H1 (cell line): ENCODE measurements around the gene FNIP2.

Source experiments
- CTCF ChIP-seq, 3 experiments: IDR thresholded peaks; 1 replicate in 2 of 3; 2 replicates in 1 of 3; pipeline versions ENCODE4 v1.5.1 to v1.6.1; 2011; ENCODE audit warnings: low read length in 3 of 3, mild to moderate bottlenecking in 3 of 3, inconsistent platforms in 2 of 3, low read depth in 1 of 3, moderate library complexity in 1 of 3; ENCODE audit not compliant: insufficient read depth in 1 of 3; ENCODE audit errors: control extremely low read depth in 1 of 3
- FOSL1 ChIP-seq: IDR thresholded peaks from 2 replicates; pipeline ENCODE4 v1.6.1; 2011; ENCODE audit warnings: mild to moderate bottlenecking, low read depth, low read length, moderate library complexity; ENCODE audit not compliant: insufficient read depth
- NRF1 ChIP-seq: IDR thresholded peaks from 2 replicates; pipeline ENCODE4 v1.6.1; 2011; ENCODE audit warnings: mild to moderate bottlenecking, low read depth, low read length, improper control_type of control experiment

DNA sequence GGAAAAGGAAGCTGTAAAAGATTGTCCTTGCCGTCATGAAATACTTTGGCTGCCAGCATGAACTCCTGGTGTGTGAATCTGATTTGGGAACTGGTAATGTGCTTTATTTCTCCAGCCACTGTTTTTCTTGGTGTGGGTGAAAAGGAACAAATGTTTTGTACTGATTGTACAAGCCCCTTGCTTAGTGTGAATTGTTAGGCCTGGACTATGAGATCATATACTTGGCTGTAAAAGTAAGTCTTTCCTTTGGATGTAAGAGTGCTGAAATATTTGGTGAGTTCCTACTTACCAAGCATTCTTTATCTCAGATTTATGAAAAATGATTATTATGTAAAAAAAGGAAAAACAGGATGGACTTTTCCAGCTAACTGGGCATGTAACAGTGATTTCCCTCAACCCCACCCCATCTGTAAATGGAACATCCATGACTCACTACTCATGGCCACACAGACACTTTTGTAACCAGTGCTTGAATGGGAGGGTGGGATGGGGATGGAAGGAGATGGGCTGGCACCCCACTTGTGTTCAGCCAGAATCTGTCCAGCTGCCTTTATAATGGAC, 6.3 kb downstream of the FNIP2 start:
- TF ChIP-seq FOSL1 (no peak), CTCF (IDR thresholded peaks at IDR 0.05; ENCODE audit: control extremely low read depth in 1 of 3, insufficient read depth in 1 of 3, low read depth in 1 of 3, low read length in 3 of 3) (no peak), NRF1 (no peak)
